GM18868 (cell line): ENCODE results near the gene OBSCN.

Experiments
- ATAC-seq: cut with Tn5 transposase; IDR thresholded peaks from one replicate; pipeline ENCODE4 v1.9.1; 2021; ENCODE audit warnings: mild to moderate bottlenecking, moderate library complexity; ENCODE audit not compliant: unreplicated experiment

The OBSCN gene

DNA sequence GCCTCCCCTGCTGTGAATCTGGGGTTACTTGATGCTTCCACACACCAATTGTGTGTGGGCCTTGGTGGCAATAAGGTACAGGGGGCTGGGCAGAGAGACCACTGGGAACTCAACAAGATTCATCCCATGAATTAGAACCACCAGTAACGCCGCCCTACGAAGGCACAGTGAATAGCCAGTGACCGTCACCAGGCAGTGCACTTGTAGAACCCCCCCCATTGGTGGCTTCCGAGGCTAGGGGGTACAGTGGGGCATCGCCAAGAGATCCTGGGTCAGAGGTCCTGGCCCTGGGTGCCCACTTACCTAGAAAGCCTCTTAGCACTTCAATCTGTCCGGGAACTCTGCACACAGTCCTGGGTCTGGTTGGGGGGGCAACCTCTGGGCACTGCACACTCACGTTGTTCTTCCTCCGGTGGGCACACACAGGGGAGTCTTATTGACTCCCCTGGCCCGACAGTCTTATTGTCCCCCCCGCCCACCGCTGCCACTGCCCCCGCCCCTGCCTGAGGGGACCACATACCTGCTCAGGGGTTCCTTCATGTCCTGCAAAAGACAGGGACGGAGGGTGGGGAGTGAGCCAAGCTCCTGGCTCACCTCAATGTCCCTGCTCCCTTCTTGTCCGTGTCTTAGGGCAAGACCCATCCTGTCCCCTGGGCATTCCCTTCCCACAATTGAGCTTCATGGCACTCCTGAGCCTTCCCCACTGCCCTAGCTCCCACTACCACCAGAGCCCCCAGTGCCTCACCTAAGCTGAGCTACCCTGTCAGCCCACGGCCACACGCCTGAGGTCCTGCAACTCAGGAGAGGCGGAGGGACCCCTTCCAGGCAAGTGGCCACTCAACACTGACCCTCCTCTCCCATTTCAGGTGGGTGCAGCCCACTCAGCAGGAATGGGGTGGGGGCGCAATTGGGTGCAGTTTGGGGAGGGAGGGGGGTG, 201.3 kb downstream of the OBSCN start:
- ATAC-seq, result no peak

DNA sequence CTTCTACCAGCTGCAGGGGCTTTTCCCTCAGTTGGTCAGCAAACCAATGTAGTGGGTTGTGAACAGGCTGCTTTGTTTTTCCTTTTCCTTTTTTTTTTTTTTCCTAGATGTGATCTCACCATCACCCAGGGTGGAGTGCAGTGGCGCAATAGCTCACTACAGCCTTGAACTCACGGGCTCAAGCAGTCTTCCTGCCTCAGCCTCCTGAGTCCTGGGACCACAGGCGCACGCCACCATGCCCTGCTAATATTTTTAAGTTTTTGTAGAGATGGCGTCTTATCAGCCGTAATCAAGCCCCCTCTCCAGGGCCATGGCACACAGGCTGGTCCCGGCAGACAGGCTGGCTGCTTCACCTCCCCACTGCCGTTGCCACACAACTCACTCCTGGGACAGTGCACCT, 202.2 kb downstream of the OBSCN start:
- no peak for ATAC-seq

DNA sequence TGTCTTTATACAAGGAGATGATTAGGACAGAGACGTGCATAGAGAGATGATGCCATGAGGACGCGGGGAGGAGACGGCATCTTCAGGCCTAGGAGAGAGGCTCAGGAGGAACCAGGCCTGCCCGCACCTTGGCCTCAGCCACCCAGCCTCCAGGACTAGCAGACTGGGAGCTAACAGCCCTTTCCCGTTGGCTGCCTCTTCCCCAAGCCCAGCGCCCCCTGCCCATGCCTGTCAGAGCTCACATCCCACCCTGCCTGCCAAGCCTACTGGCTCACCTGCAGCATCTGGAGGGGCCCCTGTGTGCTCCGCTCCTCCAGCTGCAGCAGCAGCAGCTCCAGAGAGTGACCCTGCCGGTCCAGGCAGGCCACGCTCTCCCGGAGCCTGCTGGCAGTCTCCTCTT, 202.8 kb downstream of the OBSCN start:
- ATAC-seq, result no peak

DNA sequence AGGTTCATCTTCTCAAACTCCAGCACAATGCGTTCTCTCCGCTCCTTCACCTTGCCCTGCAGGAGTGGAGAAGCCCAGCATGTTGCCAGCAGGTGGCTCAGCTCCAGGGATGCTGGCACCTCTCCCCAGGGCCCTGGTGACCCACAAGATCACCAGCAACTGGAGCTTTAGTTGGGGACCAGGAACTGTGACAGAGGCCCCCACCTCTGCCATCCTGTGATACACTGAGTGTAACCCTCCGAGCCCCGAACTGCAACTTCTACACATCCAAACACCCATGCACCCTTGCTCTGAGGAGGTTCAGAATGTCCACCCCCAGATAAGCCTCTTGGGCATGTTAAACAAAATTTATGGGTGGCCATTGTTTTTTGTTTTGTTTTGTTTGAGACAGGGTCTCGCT, 203.3 kb downstream of the OBSCN start:
- no peak for ATAC-seq

DNA sequence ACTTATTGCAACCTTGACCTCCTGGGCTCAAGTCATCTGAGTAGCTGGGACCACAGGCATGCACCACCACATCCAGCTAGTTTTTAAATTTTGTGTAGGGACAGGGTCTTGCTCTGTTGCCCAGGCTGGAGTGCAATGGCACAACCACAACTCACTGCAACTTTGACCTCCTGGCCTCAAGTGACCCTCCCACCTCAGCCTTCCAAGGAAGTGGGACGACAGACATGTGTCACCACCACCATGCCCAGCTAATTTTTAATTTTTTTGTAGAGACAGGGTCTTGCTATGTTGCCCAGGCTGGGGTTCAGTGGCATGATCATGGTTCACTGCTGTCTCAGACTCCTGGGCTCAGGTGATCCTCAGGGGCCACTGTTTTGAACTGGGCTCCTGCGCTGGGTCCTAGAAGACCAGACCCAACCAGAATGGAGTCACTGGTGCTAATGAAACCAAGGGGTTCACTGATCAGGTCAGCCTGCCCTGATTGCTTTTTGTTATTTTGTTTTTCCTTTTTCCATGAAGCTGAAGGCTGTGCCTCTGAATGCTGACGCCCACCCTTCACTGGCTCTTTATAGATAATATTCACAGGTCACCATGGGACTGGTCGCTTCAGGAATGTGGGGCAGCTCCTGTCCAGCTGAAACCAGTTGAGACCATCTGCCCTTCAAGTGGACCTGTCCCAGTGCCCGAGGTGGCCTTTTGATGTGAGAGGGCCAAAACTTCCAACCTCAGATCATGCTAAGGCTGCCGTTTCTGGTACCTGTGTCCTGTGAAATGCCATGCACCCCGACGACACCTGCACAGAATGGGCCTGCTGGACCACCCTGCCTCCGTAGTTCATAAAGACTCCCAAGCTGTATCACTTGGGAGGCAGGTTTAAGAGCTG, 203.9 kb downstream of the OBSCN start:
- ATAC-seq, result no peak

DNA sequence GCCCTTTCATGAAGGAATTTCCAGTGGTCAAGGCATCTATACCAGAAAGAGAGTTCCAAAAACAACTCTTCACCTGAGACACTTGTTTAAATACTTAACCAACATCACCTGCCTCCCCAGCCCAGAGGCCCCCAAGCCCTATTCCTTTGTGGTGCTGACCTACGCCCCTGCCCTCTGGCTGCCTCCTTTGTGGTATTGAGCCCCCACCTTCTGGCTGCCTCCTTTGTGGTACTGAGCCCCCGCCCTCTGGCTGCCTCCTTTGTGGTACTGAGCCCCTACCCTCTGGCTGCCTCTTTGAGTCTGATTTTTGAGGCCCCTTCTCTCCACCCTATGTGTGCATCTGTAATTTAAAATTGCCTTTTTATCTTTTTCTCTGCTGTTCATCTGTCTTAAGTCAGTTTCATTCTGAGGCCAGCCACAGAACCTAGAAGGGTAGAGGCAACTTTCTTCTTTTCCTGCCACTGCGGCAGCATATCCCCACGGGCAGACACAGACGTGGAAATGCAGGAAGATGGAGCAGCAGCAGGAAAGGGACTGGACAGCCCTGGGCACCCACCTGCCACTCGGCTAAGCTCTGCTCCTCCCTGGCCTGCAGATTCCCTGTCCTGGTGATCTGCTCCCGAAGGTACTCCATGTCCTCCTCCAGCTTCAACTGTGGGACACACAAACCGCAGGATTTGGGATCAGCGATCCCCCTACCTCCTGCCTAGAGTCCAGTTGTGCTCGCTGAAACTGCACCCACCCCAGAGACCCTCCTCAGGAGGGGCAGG, 205.6 kb downstream of the OBSCN start:
- ATAC-seq, result no peak

DNA sequence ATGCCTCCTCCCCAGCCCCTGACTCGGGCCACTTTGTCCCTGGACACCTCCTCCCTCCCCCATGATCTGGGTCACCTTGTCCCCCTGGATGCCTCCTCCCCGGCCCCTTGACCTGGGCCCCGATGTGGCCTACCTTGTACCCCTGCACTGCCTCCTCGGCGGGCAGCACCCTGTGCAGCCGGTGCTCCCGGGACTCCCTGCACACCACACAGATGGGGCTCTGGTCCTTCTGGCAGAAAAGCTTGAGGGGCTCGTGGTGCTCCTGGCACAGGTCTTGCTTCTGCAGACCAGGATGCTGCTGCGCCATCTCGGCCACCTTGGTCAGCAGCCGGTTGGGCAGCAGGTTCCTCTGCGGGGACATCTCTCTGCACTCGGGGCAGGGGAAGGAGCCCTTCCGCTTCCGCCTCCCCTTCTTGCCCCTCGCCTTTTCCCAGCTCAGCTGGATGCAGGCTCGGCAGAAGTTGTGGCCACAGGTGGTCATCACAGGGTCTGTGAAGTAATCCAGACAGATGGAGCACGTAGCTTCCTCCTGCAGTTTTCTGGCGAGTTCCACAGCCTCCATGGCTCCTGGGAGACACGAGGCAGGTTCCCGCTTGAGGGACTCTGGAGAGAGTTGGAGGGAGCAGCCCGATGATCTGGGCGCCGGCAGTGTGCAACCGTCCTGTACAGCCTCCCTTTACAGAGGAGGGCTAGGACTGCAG, 206.8 kb downstream of the OBSCN start:
- no peak for ATAC-seq

DNA sequence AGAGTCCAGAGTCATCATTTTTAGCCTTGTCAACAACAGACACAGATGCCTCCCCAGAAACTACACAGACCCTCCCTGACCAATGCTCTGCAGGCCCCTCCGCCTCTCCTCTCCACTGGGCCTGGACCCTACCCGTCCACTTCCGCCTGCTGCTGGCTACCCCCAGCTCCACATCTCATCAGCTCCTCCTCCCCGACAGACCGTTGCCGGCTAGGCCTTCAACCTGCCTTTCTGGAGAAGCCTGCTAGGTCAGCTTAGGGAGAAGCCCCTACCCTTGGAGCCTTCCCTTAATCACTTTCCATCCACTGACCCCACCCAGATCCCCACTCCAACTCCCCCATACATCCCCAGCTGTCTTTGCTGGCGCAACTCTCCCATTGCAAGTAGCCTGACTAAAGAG, 207.4 kb downstream of the OBSCN start:
- no peak for ATAC-seq

DNA sequence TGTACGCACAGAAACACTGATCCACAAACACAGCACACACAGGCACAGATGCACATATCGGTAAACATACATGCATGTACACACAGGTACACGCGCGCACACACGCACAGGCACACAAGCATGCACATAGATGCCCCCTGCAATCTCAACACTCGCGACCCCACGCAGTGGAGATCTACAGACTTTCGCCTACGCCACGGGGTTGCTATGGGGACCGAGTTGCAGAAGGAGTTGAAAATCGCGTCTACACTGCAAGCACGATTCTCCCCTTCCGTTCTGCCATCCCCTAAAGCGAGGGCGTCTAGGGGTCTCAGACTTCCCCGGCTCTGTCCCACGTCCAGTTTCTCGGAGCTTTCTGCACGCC, 208.0 kb downstream of the OBSCN start:
- no peak for ATAC-seq

DNA sequence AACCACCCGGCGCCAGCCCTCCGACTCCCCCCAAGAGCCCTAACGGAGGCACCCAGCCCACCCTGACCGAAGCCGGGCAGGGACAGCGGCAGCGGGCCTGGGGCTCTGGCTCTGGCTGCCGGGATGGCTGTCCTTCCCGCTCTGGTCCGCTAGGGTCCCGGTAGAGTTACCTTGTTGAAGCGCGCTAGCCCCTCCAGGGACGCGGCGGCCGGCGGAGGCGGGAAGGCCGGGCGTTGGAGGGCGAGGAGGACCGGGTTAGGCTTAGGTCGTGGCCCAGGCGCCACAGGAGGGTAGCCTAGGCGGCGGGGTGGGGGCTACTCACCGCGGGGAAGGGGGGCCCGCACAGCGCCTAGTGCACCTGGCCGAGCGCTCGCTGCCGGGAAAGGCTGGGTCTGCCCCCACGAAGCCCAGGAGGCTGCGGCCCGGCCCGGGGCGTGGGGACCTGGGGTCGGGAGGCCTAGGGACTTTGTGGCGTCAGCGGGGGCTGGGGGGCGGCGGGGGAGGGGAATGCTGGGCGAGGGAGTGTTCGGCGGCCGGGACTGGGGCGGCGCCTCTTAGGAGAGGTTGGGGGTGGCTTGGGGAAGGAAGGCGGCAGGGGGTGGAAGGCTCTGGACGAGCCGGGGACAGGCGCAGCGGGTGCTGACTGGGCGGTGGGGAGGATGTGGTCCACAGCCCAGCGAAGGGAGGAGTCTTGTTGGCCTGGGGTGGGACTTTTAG, 208.5 kb downstream of the OBSCN start, which contains the start of gene TRIM17:
TRIM17 (minus strand) TSS at position 645 of the 717 bp plus-strand sequence. CDS start 1,789 bp downstream, outside the sequence.
- no peak for ATAC-seq

DNA sequence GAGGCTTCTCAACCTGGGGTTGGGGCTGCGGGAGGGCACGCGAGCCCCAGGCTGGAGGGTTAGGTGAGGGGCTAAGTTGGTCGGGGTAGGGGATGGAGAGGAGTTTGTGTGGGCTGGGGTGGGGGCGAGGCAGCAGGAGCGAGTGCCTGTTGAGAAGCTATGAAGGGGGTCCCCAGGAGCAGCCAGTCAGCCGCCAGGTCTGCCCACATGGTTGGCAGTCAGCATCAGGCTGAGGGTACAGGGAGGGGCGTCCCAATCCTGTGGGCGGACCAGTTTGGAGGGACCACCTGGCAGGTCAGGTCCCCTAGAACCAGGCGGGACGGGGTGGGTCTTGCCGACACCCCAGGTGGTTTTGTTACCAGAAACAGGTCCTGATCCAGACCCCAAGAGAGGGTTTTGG, 209.2 kb downstream of the OBSCN start:
- ATAC-seq, result no peak

DNA sequence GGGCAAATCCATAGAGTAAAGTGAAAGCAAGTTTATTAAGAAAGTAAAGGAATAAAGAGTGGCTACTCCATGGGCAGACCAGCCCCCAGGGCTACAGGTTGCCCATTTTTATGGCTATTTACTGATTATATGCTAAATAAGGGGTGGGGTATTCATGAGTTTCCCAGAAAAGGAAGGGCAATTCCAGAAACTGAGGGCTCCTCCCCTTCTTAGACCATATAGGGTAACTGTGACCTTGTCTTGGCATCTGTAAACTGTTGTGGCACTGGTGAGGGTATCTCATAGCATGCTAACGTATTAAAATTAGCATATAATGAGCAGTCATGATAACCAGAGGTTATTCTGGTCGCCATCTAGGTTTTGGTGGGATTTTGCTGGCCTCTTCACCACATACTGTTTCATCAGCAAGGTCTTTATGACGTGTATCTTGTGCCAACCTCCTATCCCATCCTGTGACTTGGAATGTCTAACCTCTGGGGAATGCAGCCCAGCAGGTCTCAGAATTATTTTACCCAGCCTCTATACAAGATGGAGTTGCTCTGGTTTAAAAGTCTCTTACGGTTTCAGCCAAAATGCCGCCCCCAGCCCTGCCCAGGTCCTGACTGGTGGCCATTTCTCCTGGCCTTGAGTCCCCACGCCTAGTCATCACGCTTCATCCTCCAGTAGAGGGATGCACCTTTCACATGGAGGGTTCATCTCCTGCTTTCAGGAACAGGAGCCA, 209.8 kb downstream of the OBSCN start:
- no peak for ATAC-seq

DNA sequence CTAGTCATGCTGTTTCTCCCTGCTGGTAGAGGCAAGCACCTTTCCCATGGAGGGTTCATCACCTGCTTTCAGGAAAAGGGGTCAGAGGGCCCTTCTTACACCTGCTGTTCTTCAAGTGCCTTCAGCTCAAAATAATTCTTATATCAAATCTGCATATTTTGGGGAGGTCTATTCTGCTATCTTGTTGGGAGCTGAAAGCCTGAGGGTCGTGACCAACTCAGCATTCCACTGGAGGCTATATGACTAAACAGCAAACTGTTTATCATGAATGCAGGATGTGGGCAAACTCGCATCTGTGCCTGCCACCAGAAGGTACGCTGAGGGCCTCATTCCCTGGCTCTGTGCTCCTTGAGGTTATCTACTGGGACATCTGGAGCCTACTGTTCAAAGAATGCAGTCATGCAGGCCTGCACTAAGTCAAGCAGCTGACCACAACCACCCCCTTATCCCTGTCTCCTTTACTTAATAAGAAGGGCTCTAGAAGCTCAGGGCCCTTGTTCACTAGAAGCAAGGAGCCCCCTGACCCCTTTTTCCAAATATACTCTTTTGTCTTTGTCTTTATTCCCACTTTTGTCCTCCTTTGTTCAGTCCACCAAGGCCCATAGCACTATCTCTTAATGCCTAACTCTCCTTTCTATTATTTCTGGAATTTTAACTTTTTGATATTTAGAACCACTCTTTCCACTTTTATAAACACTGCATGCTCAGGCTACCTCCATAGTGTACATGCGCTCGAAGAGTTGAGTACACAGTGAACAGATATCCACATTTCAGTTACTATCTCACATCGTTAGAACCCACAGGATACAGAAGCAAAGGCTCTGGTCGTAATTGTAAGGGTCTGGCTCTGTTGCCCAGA, 213.4 kb downstream of the OBSCN start:
- ATAC-seq, result no peak

DNA sequence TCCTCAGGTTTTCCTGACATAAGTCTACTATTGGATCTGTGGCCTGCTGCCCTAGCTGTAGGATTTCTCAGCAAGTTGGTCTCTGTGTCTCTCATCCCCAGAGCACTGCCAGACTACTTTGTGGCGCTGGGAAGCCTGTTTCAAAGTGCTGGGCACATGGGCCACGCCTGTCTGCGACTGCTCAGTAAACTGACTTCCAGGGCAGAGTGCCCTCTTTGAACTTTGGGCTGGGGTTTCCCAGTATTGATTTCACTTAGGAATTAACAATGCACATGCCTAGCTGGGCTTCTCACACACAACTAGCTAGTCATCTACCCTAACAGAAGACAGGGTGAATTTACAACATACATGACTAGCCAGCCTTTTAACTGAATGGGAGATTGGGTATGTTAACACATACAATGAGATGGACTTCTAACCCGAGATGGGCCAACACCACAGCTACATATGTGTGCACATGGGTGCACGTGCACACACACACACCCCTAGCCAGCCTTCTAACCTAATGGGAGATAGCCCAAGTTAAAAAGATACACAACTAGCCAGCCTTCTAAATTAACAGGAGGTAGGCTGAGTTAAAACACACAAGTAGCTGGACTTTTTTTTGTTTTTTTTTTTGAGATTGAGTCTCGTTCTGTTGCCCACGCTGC, 215.7 kb downstream of the OBSCN start:
- ATAC-seq, result no peak

DNA sequence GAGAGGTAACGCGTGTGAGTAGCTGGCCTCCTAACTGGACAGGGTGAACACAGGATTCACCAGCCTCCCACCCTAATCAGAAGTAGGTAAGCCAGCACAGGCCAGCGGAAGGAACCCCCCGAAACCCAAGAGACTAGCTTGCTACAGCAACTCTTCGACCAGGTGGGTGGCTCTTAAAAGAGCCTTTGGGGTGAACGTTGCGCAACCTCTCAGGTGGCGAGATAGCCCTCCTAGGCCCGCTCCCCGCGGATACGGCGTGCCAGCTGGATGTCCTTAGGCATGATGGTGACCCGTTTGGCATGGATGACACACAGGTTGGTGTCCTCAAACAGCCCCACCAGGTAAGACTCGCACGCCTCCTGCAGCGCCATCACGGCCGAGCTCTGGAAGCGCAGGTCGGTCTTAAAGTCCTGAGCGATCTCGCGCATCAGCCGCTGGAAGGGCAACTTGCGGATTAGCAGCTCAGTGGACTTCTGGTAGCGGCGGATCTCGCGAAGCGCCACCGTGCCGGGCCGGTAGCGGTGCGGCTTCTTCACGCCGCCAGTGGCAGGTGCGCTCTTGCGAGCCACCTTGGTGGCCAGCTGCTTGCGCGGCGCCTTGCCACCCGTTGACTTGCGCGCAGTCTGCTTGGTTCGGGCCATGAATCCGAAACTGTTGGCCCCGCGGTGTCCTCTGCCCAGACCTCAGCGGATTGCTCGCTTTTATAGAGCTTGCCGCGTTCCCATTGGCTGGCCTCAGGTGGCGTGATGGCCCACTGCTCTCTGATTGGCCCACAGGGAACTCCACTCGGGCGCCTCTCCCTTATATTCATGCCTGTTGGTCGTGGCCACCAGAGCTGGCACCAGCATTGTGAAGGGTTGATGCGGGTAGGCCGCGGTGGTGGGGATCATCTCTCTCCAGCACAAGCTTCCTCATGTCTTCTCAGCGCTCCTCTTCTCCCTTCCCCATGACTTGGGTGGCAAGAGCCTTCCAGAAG, 217.1 kb downstream of the OBSCN start:
- ATAC-seq, result no peak

DNA sequence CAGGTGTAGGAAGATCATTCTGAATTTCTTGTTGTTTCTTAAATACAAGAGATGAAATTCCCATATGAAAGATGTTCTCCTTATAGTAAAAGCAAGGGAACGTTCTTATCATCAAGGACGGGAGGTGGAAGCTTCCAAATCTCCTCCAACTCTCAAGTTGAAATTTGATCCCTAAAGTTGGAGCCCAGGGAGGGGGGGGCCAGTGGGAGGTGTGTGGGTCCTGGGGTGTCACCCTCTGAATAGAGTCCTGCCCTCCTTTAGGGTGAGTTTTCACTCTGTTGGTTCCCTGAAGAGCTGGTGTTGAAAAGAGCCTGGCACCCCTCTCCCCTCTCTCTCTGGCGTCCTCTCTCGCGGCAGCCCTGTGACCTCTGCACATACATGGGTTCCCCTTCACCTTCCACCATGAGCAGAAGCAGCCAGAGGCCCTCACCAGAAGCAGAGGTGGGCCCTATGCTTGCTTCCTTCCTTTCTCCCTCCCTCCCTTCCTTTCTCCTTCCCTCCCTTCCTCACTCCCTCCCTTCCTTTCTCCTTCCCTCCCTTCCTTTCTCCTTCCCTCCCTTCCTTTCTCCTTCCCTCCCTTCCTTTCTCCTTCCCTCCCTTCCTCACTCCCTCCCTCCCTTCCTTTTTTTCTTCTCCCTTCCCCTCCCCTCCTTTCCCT, 218.8 kb downstream of the OBSCN start:
- no peak for ATAC-seq
